PC-3 (cell line): ENCODE data around the gene DNM3. TPM values are rescaled to one million over a fixed set of nuclear protein-coding genes. Genes with fewer than 3 reads are reported as not detected.
A peak's percentile ranks its signal among the peaks of the same experiment; 100 is the strongest.

Experiments used
- ATAC-seq: fragments of 200-7000 bp; cut with Tn5 transposase; 2 replicates; pipeline ENCODE4 v1.9.1; 2020; ENCODE audit warnings: mild to moderate bottlenecking, moderate library complexity
- BruUV-seq: library from RNA; stranded (reverse); fragments of 400-500 nt; replicated peaks from 2 replicates; lab custom pipeline; 2021; lab: Mats Ljungman, UMichigan
- CTCF ChIA-PET: fragments of 300-600 bp; sonication (Branson Sonifier 250); formaldehyde crosslinking; loops from one replicate; lab custom pipeline; 2022; ENCODE audit warnings: antibody characterized with exemption; lab: Charles Lee
- POLR2A ChIA-PET: fragments of 300-600 bp; sonication (Branson Sonifier 250); formaldehyde crosslinking; loops from one replicate; lab custom pipeline; 2022; ENCODE audit warnings: antibody characterized with exemption; ENCODE audit not compliant: unreplicated experiment; lab: Charles Lee
- DNase-seq: peaks from one replicate; pipeline ENCODE4 v3.0.0-alpha.2; 2015
- H2AFZ ChIP-seq: fragments of 300-600 bp; sonication (generic); 2 replicates; pipeline ENCODE4 v1.6.0; 2016; ENCODE audit warnings: antibody characterized with exemption, low read length
- H3F3A ChIP-seq: fragments of 300-600 bp; sonication (generic); one replicate; pipeline ENCODE4 v1.6.0; 2017; ENCODE audit warnings: antibody characterized with exemption, low read length, control low read depth, mild to moderate bottlenecking; ENCODE audit not compliant: unreplicated experiment
- H3K27ac ChIP-seq: fragments of 300-600 bp; sonication (generic); 2 replicates; pipeline ENCODE4 v1.5.1; 2016; ENCODE audit warnings: mild to moderate bottlenecking, low read length
- H3K27me3 ChIP-seq: fragments of 300-600 bp; sonication (generic); 2 replicates; pipeline ENCODE4 v1.6.1; 2016; ENCODE audit warnings: low read length, mixed read lengths
- H3K36me3 ChIP-seq: fragments of 300-600 bp; sonication (generic); 2 replicates; pipeline ENCODE4 v1.6.1; 2016; ENCODE audit warnings: low read depth, mixed run types, low read length, mixed read lengths
- H3K4me1 ChIP-seq: fragments of 300-600 bp; sonication (generic); 2 replicates; pipeline ENCODE4 v1.5.1; 2016; ENCODE audit warnings: low read length; ENCODE audit not compliant: insufficient read depth
- H3K4me2 ChIP-seq: fragments of 300-600 bp; sonication (generic); 2 replicates; pipeline ENCODE4 v1.6.0; 2016; ENCODE audit warnings: low read length
- H3K4me3 ChIP-seq: fragments of 300-600 bp; sonication (generic); 2 replicates; pipeline ENCODE4 v1.5.1; 2016; ENCODE audit warnings: mild to moderate bottlenecking, low read length, mixed read lengths
- H3K79me2 ChIP-seq: fragments of 300-600 bp; sonication (generic); 2 replicates; pipeline ENCODE4 v1.6.1; 2017; ENCODE audit warnings: low read length, mixed read lengths
- H3K9ac ChIP-seq: fragments of 300-600 bp; sonication (generic); 2 replicates; pipeline ENCODE4 v1.6.0; 2016; ENCODE audit warnings: mild to moderate bottlenecking, low read length
- H3K9me2 ChIP-seq: fragments of 300-600 bp; sonication (generic); replicated peaks from 2 replicates; pipeline ENCODE4 v1.6.1; 2016; ENCODE audit warnings: mixed run types, low read length, mixed read lengths
- H3K9me3 ChIP-seq: fragments of 300-600 bp; sonication (generic); 2 replicates; pipeline ENCODE4 v1.6.1; 2016; ENCODE audit warnings: low read length, mixed read lengths
- H4K20me1 ChIP-seq: fragments of 300-600 bp; sonication (generic); 2 replicates; pipeline ENCODE4 v1.6.1; 2016; ENCODE audit warnings: low read length, mixed read lengths
- EZH2 ChIP-seq: fragments of 300-600 bp; sonication (generic); IDR thresholded peaks from one replicate; pipeline ENCODE4 v1.6.1; 2017; ENCODE audit warnings: antibody characterized with exemption, mild to moderate bottlenecking, low read length; ENCODE audit not compliant: unreplicated experiment
- EZH2phosphoT487 ChIP-seq: fragments of 300-600 bp; sonication (generic); IDR thresholded peaks from 2 replicates; pipeline ENCODE4 v1.6.1; 2018; ENCODE audit warnings: mild to moderate bottlenecking, antibody characterized with exemption, low read length, borderline replicate concordance
- intact Hi-C: fragments of 100-400 bp; cut with micrococcal nuclease; formaldehyde crosslinking; loops from 2 replicates; pipeline ENCODE4 v1.9.0; 2023
- total RNA-seq: library from RNA; depleted of rRNA; stranded (reverse); fragments of >200 nt; gene quantifications from 2 replicates; pipeline ENCODE4 v1.2.3, GENCODE V29; 2014
- TF ChIP-seq, protein P1 (sequence below): fragments of 300-600 bp; sonication (generic); conservative IDR thresholded peaks from 2 replicates; pipeline ENCODE4 v1.5.1; 2017; ENCODE audit warnings: antibody characterized with exemption, low read depth, mild to moderate bottlenecking, low read length

The DNM3 gene
- total RNA-seq, 1 experiment from 2014 or later = 0.98 TPM

GRCh38 chr1:172456344-172456769 is 615.1 kb downstream of the DNM3 start:
- POLR2A ChIA-PET = interaction anchor here (1.1 kb wide), 1 partner anchor 81 kb away, joined by 3 read pairs; no protein-coding TSS in a partner anchor
- H3K4me2 ChIP-seq = no peak overlapping the region

DNA sequence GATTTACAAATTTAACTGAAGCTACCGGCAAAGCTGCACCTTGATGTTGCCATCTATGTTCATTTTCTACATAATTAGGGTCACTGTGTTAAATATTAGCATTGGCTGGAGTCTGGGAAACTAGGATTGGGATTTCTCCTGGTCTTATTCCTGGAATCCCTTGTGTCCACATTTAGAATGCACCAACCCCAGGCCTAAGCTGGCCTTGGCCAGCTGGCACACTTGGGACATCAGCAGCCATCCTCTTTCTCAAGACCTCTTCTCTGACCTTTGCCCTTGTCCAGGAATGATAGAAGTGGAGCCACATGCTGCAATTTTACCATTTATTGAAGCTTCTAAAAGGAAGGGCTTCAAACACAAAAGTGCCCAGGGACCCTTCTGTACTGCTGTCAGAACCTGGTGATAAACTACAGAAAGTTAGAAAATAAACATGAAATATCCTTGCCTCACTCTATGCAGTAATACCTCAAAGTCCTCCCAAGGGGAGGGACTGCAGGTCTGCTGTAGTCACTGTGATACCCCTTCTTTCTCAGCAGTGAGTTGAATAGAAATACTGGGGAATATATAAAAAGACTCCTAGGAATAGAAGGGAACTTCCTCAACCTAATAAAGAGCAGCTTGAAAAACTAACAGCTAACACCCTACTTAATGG is 616.3 kb downstream of the DNM3 start:
- peaks cover 34% of the 10 kb centered on the region for H3K4me1 ChIP-seq
- H3K79me2 ChIP-seq = no peaks in the 10 kb centered on the region
- H3K4me3 ChIP-seq = no peak overlapping the region
- H3K9me2 ChIP-seq = no peaks in the 10 kb centered on the region
- no peaks in the 10 kb centered on the region for H3F3A ChIP-seq
- POLR2A ChIA-PET = no interaction called here
- H2AFZ ChIP-seq = no peak overlapping the region
- intact Hi-C loops = no loop called here
- no TSS peak for BruUV-seq
- no peaks in the 10 kb centered on the region for H3K36me3 ChIP-seq
- no peak overlapping the region for H3K4me2 ChIP-seq
- H3K27me3 ChIP-seq = no peaks in the 10 kb centered on the region
- no peaks in the 10 kb centered on the region for H3K9me3 ChIP-seq
- DNase-seq (no peak), ATAC-seq (no peak)
- CTCF ChIA-PET = no interaction called here
- no peak for TF ChIP-seq EZH2
- TF ChIP-seq EZH2phosphoT487 = no peak
- TF ChIP-seq, protein P1, sequence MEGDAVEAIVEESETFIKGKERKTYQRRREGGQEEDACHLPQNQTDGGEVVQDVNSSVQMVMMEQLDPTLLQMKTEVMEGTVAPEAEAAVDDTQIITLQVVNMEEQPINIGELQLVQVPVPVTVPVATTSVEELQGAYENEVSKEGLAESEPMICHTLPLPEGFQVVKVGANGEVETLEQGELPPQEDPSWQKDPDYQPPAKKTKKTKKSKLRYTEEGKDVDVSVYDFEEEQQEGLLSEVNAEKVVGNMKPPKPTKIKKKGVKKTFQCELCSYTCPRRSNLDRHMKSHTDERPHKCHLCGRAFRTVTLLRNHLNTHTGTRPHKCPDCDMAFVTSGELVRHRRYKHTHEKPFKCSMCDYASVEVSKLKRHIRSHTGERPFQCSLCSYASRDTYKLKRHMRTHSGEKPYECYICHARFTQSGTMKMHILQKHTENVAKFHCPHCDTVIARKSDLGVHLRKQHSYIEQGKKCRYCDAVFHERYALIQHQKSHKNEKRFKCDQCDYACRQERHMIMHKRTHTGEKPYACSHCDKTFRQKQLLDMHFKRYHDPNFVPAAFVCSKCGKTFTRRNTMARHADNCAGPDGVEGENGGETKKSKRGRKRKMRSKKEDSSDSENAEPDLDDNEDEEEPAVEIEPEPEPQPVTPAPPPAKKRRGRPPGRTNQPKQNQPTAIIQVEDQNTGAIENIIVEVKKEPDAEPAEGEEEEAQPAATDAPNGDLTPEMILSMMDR = no peak
- no peak overlapping the region for H3K9ac ChIP-seq
- no peaks in the 10 kb centered on the region for H4K20me1 ChIP-seq
- no peak overlapping the region for H3K27ac ChIP-seq

More at GRCh38 chr1:172456344-172456769, 615.1 kb downstream of the DNM3 start:
- intact Hi-C loops = no loop called here
- H4K20me1 ChIP-seq = no peaks in the 10 kb centered on the region
- H3K27ac ChIP-seq = no peak overlapping the region
- H3K9ac ChIP-seq = no peak overlapping the region
- peaks cover 2% of the 10 kb centered on the region for H3F3A ChIP-seq
- ATAC-seq = no peak
- H3K9me2 ChIP-seq = no peaks in the 10 kb centered on the region
- no peaks in the 10 kb centered on the region for H3K27me3 ChIP-seq
- no peaks in the 10 kb centered on the region for H3K9me3 ChIP-seq
- no peak overlapping the region for H2AFZ ChIP-seq
- no peaks in the 10 kb centered on the region for H3K36me3 ChIP-seq
- no peak overlapping the region for H3K4me3 ChIP-seq
- BruUV-seq = no TSS peak
- CTCF ChIA-PET = no interaction called here
- peaks cover 45% of the 10 kb centered on the region for H3K4me1 ChIP-seq
- no peak for TF ChIP-seq EZH2
- TF ChIP-seq, protein P1 = no peak
- no peak for TF ChIP-seq EZH2phosphoT487
- DNase-seq = no peak
- no peaks in the 10 kb centered on the region for H3K79me2 ChIP-seq

GRCh38 chr1:172460177-172460576 is 618.9 kb downstream of the DNM3 start:
- Histone ChIP-seq H3K4me2 (0 out of 2 replicates have a peak overlapping the region, but pooled peaks have one; percentile 1), H4K20me1 (no peaks in the 10 kb centered on the region), H3K4me1 (peaks cover 18% of the 10 kb centered on the region), H3K4me3 (no peak overlapping the region), H3K9me3 (no peaks in the 10 kb centered on the region), H3K9me2 (no peaks in the 10 kb centered on the region), H3K27ac (no peak overlapping the region), H3K79me2 (no peaks in the 10 kb centered on the region), H3K36me3 (no peaks in the 10 kb centered on the region), H3K9ac (no peak overlapping the region), H2AFZ (no peak overlapping the region), H3F3A (no peaks in the 10 kb centered on the region), H3K27me3 (no peaks in the 10 kb centered on the region)
- no peak for TF ChIP-seq EZH2
- ATAC-seq = peak; percentile 85
- BruUV-seq = no TSS peak
- intact Hi-C loops = no loop called here
- DNase-seq = peak; percentile 87
- POLR2A ChIA-PET = interaction anchor here (0.6 to 1.0 kb wide), 2 partner anchors 37 to 40 kb away, joined by 3 read pairs; no protein-coding TSS in a partner anchor
- CTCF ChIA-PET = no interaction called here
